H1 (cell line): ENCODE measurements around the gene PRR30. TPM values are rescaled to one million over a fixed set of nuclear protein-coding genes. Genes with fewer than 3 reads are reported as not detected.

ENCODE experiments used
- CTCF ChIA-PET: fragments of 300-600 bp; sonication (Branson Sonifier 250); formaldehyde crosslinking; loops from one replicate; lab custom pipeline; 2021; ENCODE audit not compliant: partially characterized antibody; lab: Charles Lee
- POLR2A ChIA-PET: fragments of 300-600 bp; sonication (Branson Sonifier 250); formaldehyde crosslinking; loops from one replicate; lab custom pipeline; 2021; ENCODE audit warnings: inconsistent platforms; ENCODE audit not compliant: partially characterized antibody; lab: Charles Lee
- DNase-seq, 2 experiments: peaks; one replicate each; pipeline versions ENCODE4 v3.0.0 to v3.0.0-alpha.2; 2010 to 2022; ENCODE audit warnings: low spot score in 2 of 2, low read depth in 1 of 2, mixed read lengths in 1 of 2
- FAIRE-seq: peaks from 2 replicates; lab custom pipeline; 2011; peaks lifted over from hg19 to GRCh38; lab: Jason Lieb, UNC
- H2AFZ ChIP-seq: 2 replicates; pipeline ENCODE4 v1.8.1; 2012; ENCODE audit warnings: low read length, inconsistent platforms
- H2AK5ac ChIP-seq: 2 replicates; pipeline ENCODE4 v1.6.1; 2013; ENCODE audit warnings: low read depth, low read length
- H2BK120ac ChIP-seq: replicated peaks from 2 replicates; pipeline ENCODE3; 2013; ENCODE audit warnings: low read depth, low read length, inconsistent platforms
- H2BK12ac ChIP-seq: 2 replicates; pipeline ENCODE4 v1.6.1; 2013; ENCODE audit warnings: low read depth, low read length
- H2BK15ac ChIP-seq: 2 replicates; pipeline ENCODE4 v1.6.1; 2013; ENCODE audit warnings: low read length
- H2BK20ac ChIP-seq: 2 replicates; pipeline ENCODE4 v1.6.1; 2013; ENCODE audit warnings: low read length
- H2BK5ac ChIP-seq: 2 replicates; pipeline ENCODE4 v1.6.1; 2013; ENCODE audit warnings: low read depth, low read length
- H3K14ac ChIP-seq: 2 replicates; pipeline ENCODE4 v1.6.1; 2013; ENCODE audit warnings: inconsistent platforms; ENCODE audit not compliant: insufficient read length
- H3K18ac ChIP-seq: 2 replicates; pipeline ENCODE4 v1.6.1; 2013; ENCODE audit warnings: low read length; ENCODE audit errors: extremely low read depth
- H3K23ac ChIP-seq: 2 replicates; pipeline ENCODE4 v1.6.1; 2013; ENCODE audit warnings: inconsistent platforms; ENCODE audit not compliant: insufficient read length
- H3K23me2 ChIP-seq: 2 replicates; pipeline ENCODE4 v1.6.1; 2013; ENCODE audit warnings: low read depth, low read length
- H3K27ac ChIP-seq: 2 replicates; pipeline ENCODE4 v1.6.1; 2011; ENCODE audit warnings: low read depth, low read length, inconsistent platforms
- H3K27me3 ChIP-seq, 4 experiments: replicated peaks in 1 of 4; 1 replicate in 1 of 4; 2 replicates in 3 of 4; pipeline versions ENCODE4 v1.6.1 to v1.8.1; 2011 to 2013; ENCODE audit warnings: low read length in 3 of 4, mild to moderate bottlenecking in 3 of 4, inconsistent platforms in 2 of 4, mixed read lengths in 2 of 4, moderate library complexity in 1 of 4; ENCODE audit not compliant: control insufficient read depth in 3 of 4, insufficient read depth in 3 of 4; ENCODE audit errors: extremely low read depth in 1 of 4
- H3K36me3 ChIP-seq, 4 experiments: 2 replicates each; pipeline versions ENCODE4 v1.6.1 to v1.8.1; 2011 to 2013; ENCODE audit warnings: mild to moderate bottlenecking in 4 of 4, low read length in 3 of 4, moderate library complexity in 2 of 4, control low read depth in 1 of 4, inconsistent platforms in 1 of 4; ENCODE audit not compliant: insufficient read depth in 4 of 4, control insufficient read depth in 2 of 4
- H3K4ac ChIP-seq: replicated peaks from 2 replicates; pipeline ENCODE3; 2013; ENCODE audit warnings: low read length, low read depth, mixed read lengths, inconsistent platforms; ENCODE audit not compliant: insufficient read length
- H3K4me1 ChIP-seq, 4 experiments: replicated peaks in 1 of 4; 1 replicate in 1 of 4; 2 replicates in 3 of 4; pipeline versions ENCODE4 v1.6.1 to v1.8.1; 2011 to 2013; ENCODE audit warnings: low read length in 3 of 4, inconsistent platforms in 2 of 4, mixed read lengths in 1 of 4; ENCODE audit not compliant: insufficient read depth in 4 of 4, control insufficient read depth in 3 of 4
- H3K4me2 ChIP-seq, 2 experiments: 2 replicates each; pipeline versions ENCODE4 v1.6.1 to v1.8.1; 2011 to 2013; ENCODE audit warnings: low read depth in 2 of 2, low read length in 2 of 2, control low read depth in 1 of 2, inconsistent platforms in 1 of 2, mild to moderate bottlenecking in 1 of 2; ENCODE audit not compliant: insufficient read depth in 1 of 2
- H3K4me3 ChIP-seq, 4 experiments: fragments of 200-600, 300-600 bp in 1 of 4; sonication (generic), shearing (Covaris generic), sonication (Bioruptor Twin) in 1 of 4; 2 replicates each; pipeline versions ENCODE4 v1.5.1 to v1.8.1; 2011 to 2016; ENCODE audit warnings: low read length in 4 of 4, low read depth in 3 of 4, control low read depth in 2 of 4, inconsistent platforms in 2 of 4, mild to moderate bottlenecking in 2 of 4, mixed read lengths in 1 of 4, moderate library complexity in 1 of 4; ENCODE audit not compliant: insufficient read depth in 2 of 4; ENCODE audit errors: extremely low read depth in 1 of 4
- H3K56ac ChIP-seq: replicated peaks from 2 replicates; pipeline ENCODE3; 2013; ENCODE audit warnings: low read depth, mild to moderate bottlenecking, mixed read lengths, low read length, inconsistent platforms; ENCODE audit not compliant: insufficient read length
- H3K79me1 ChIP-seq: 2 replicates; pipeline ENCODE4 v1.6.1; 2013; ENCODE audit warnings: low read depth, low read length, control low read depth
- H3K79me2 ChIP-seq, 2 experiments: 2 replicates each; pipeline versions ENCODE4 v1.6.1 to v1.8.1; 2012 to 2013; ENCODE audit warnings: low read length in 2 of 2, mild to moderate bottlenecking in 2 of 2, inconsistent platforms in 1 of 2; ENCODE audit not compliant: insufficient read depth in 2 of 2, control insufficient read depth in 1 of 2
- H3K9ac ChIP-seq, 4 experiments: replicated peaks in 1 of 4; 1 replicate in 1 of 4; 2 replicates in 3 of 4; pipeline versions ENCODE4 v1.6.1 to v1.8.1; 2011 to 2013; ENCODE audit warnings: low read depth in 3 of 4, low read length in 3 of 4, control low read depth in 2 of 4, mild to moderate bottlenecking in 2 of 4, moderate library complexity in 2 of 4, inconsistent platforms in 1 of 4; ENCODE audit errors: extremely low read depth in 1 of 4
- H3K9me3 ChIP-seq, 2 experiments: 2 replicates each; pipeline versions ENCODE4 v1.6.1 to v1.8.1; 2012 to 2013; ENCODE audit warnings: mild to moderate bottlenecking in 2 of 2, moderate library complexity in 2 of 2, control low read depth in 1 of 2, inconsistent platforms in 1 of 2, low read depth in 1 of 2, low read length in 1 of 2, mixed read lengths in 1 of 2; ENCODE audit not compliant: insufficient read depth in 2 of 2
- H4K20me1 ChIP-seq, 2 experiments: replicated peaks in 1 of 2; 2 replicates each; pipeline versions ENCODE3 to v1.8.1; 2011 to 2013; ENCODE audit warnings: inconsistent platforms in 2 of 2, low read length in 2 of 2, mild to moderate bottlenecking in 1 of 2; ENCODE audit not compliant: insufficient read depth in 2 of 2, control insufficient read depth in 1 of 2
- H4K5ac ChIP-seq: 2 replicates; pipeline ENCODE4 v1.6.1; 2013; ENCODE audit warnings: low read length, low read depth, mixed read lengths, inconsistent platforms; ENCODE audit not compliant: insufficient read length
- H4K8ac ChIP-seq: 2 replicates; pipeline ENCODE4 v1.8.0; 2013; ENCODE audit warnings: mild to moderate bottlenecking, moderate library complexity, low read length, inconsistent platforms; ENCODE audit not compliant: insufficient read depth; ENCODE audit errors: extremely low read depth
- H4K91ac ChIP-seq: replicated peaks from 2 replicates; pipeline ENCODE3; 2013; ENCODE audit warnings: low read length, mixed read lengths, inconsistent platforms; ENCODE audit not compliant: insufficient read length
- ASH2L ChIP-seq: fragments of 200-600, 300-600 bp; sonication (generic); IDR thresholded peaks from one replicate; pipeline ENCODE4 v1.7.1; 2017; ENCODE audit warnings: low read length
- E2F6 ChIP-seq: IDR thresholded peaks from 2 replicates; pipeline ENCODE4 v1.6.1; 2012; ENCODE audit warnings: inconsistent platforms
- EGR1 ChIP-seq: IDR thresholded peaks from 2 replicates; pipeline ENCODE4 v1.6.1; 2011; ENCODE audit warnings: low read depth, low read length, borderline replicate concordance
- EP300 ChIP-seq, 2 experiments: IDR thresholded peaks; 1 replicate in 1 of 2; 2 replicates in 1 of 2; pipeline ENCODE4 v1.6.1; 2011 to 2012; ENCODE audit warnings: low read depth in 2 of 2, low read length in 2 of 2, mild to moderate bottlenecking in 2 of 2, borderline replicate concordance in 1 of 2, inconsistent platforms in 1 of 2, moderate library complexity in 1 of 2
- GTF2F1 ChIP-seq: IDR thresholded peaks from 2 replicates; pipeline ENCODE4 v1.6.1; 2012; ENCODE audit warnings: low read depth, low read length, improper control_type of control experiment, borderline replicate concordance
- JUND ChIP-seq: IDR thresholded peaks from 2 replicates; pipeline ENCODE4 v1.6.1; 2011; ENCODE audit warnings: mild to moderate bottlenecking, improper control_type of control experiment, low read length
- MAFK ChIP-seq: IDR thresholded peaks from 2 replicates; pipeline ENCODE4 v1.6.1; 2012; ENCODE audit warnings: low read depth, mild to moderate bottlenecking, improper control_type of control experiment, low read length
- MAX ChIP-seq: IDR thresholded peaks from 2 replicates; pipeline ENCODE4 v1.6.1; 2012; ENCODE audit warnings: inconsistent platforms
- RNF2 ChIP-seq: fragments of 200-900, 300-1000 bp; sonication (generic); IDR thresholded peaks from 2 replicates; pipeline ENCODE4 v1.7.1; 2016; ENCODE audit warnings: borderline replicate concordance, low read depth, mild to moderate bottlenecking, antibody characterized with exemption, low read length; ENCODE audit not compliant: poor library complexity, severe bottlenecking; ENCODE audit errors: missing control alignments
- SP4 ChIP-seq: IDR thresholded peaks from 2 replicates; pipeline ENCODE4 v1.6.1; 2012; ENCODE audit warnings: low read length, inconsistent platforms
- WGBS, 2 experiments: shearing (Covaris generic) in 1 of 2; methylation state at CpG; one replicate each; pipeline versions ENCODE4 v1.1.6 to v1.1.7; 2013 to 2015; ENCODE audit warnings: low lambda C conversion rate in 2 of 2, mixed read lengths in 2 of 2, inconsistent platforms in 1 of 2, low coverage in 1 of 2, missing lambda C conversion rate in 1 of 2; ENCODE audit not compliant: insufficient replicate concordance in 2 of 2, insufficient coverage in 1 of 2, insufficient read length in 1 of 2; ENCODE audit errors: extremely low coverage in 1 of 2, missing lambda C conversion rate in 1 of 2; 5-methylcytosine and 5-hydroxymethylcytosine counted together
- polyA plus RNA-seq, 7 experiments: library from polyadenylated mRNA; depleted of rRNA in 3 of 7; stranded (reverse) in 5 of 7; unstranded in 2 of 7; fragments of >200 nt in 5 of 7; fragments of 200-250 nt in 2 of 7; gene quantifications; 1 replicate in 5 of 7; 2 replicates in 1 of 7; 4 replicates in 1 of 7; pipeline versions ENCODE4 v1.2.1 to v1.2.3, GENCODE V29; 2011 to 2013; ENCODE audit warnings: missing spikeins in 2 of 7, mixed read lengths in 2 of 7
- total RNA-seq: library from RNA; stranded (reverse); fragmentation: NEBNext Ultra II Directional; extraction: Animal tissue kit (Norgen Biotek cat#: 25700); gene quantifications from 2 replicates; pipeline ENCODE4 v1.2.1, GENCODE V29; 2021

Gene PRR30
- total and polyA plus RNA-seq, 2 of the 8 experiments (the other 6 are each of a cell fraction or from before 2014, with no cell fraction given): not detected

- Histone ChIP-seq H3K27me3 (peaks cover 2 to 35% (median 24%) of the 10 kb centered on the region in 4 experiments), H3K79me1 (no peaks in the 10 kb centered on the region), H3K4me2 (no peak overlapping the region), H3K9me3 (no peaks in the 10 kb centered on the region), H3K9ac (no peak overlapping the region), H3K14ac (no peak overlapping the region), H3K23ac (no peak overlapping the region), H2AK5ac (no peak overlapping the region), H4K8ac (no peak overlapping the region), H3K18ac (no peak overlapping the region), H2BK15ac (no peak overlapping the region), H4K20me1 (no peaks in the 10 kb centered on the region), H3K27ac (no peak overlapping the region), H2BK5ac (no peak overlapping the region), H2AFZ (no peak overlapping the region), H2BK120ac (no peak overlapping the region), H3K23me2 (peaks cover 5% of the 10 kb centered on the region), H3K4ac (no peak overlapping the region), H3K4me1 (peaks cover 0 to 9% (median 5%) of the 10 kb centered on the region in 4 experiments; a peak in 6 of 7 replicates), H3K36me3 (peaks cover 0 to 4% (median 1%) of the 10 kb centered on the region in 4 experiments; a peak in 1 of 8 replicates), H4K5ac (no peak overlapping the region), H4K91ac (no peak overlapping the region), H3K56ac (no peak overlapping the region), H2BK12ac (no peak overlapping the region), H2BK20ac (no peak overlapping the region), H3K4me3 (no peak overlapping the region), H3K79me2 (no peaks in the 10 kb centered on the region)
- DNase-seq: no peak
- CTCF ChIA-PET: interaction anchor here (0.9 to 3.8 kb wide), 13 partner anchors 9 to 177 kb away, joined by 3 to 38 read pairs (median 4); partner anchors contain the start of gene PREB
- FAIRE-seq: no peak
- POLR2A ChIA-PET: interaction anchor here (0.8 to 2.7 kb wide), 2 partner anchors 8 to 11 kb away, joined by 3 to 11 read pairs; no protein-coding TSS in a partner anchor
- 94% methylated on average over 3 of the region's 3 CpGs; no CpG with 5 or more reads in 1 of the 2 experiments for WGBS, 2 experiments
- TF ChIP-seq ASH2L (no peak), RNF2 (no peak), GTF2F1 (no peak), MAX (no peak), EP300 (IDR thresholded peaks at IDR 0.05; ENCODE audit: borderline replicate concordance in 1 of 2, low read depth in 2 of 2, low read length in 2 of 2) (no peak), E2F6 (no peak), SP4 (no peak), EGR1 (no peak), JUND (no peak), MAFK (no peak)
Measured at GRCh38 chr2:27125104-27125503, 14.1 kb downstream of the PRR30 start.
